NK-92 (cell line): ENCODE results near the gene OVCH1.

ENCODE experiments used
- DNase-seq: peaks from one replicate; lab custom pipeline; 2025; ENCODE audit not compliant: unreplicated experiment; lab: John Stamatoyannopoulos, UW

OVCH1 gene

GRCh38 chr12:29497588-29497987, at the start of gene OVCH1:
TSS of gene OVCH1 (minus strand) at chr12:29497686. CDS start at chr12:29497686, 0 bp downstream.
- DNase-seq: no peak

- DNase-seq: no peak
Measured at GRCh38 chr12:29547151-29547632, 49.7 kb upstream of the OVCH1 start.

- DNase-seq: no peak
Measured at GRCh38 chr12:29546000-29546399, 48.5 kb upstream of the OVCH1 start.

- no peak for DNase-seq
Measured at GRCh38 chr12:29545102-29545467, 47.6 kb upstream of the OVCH1 start.

GRCh38 chr12:29544428-29545101, 47.1 kb upstream of the OVCH1 start:
- no peak for DNase-seq

- DNase-seq: no peak
Measured at GRCh38 chr12:29543036-29543435, 45.5 kb upstream of the OVCH1 start.

GRCh38 chr12:29537298-29537697, 39.8 kb upstream of the OVCH1 start:
- no peak for DNase-seq

GRCh38 chr12:29534935-29535334, 37.4 kb upstream of the OVCH1 start:
- no peak for DNase-seq

- no peak for DNase-seq
Measured at GRCh38 chr12:29533815-29534489, 36.5 kb upstream of the OVCH1 start.

GRCh38 chr12:29531471-29531870, 34.0 kb upstream of the OVCH1 start:
- DNase-seq: no peak

- no peak for DNase-seq
Measured at GRCh38 chr12:29530436-29530835, 33.0 kb upstream of the OVCH1 start.

GRCh38 chr12:29528161-29528560, 30.7 kb upstream of the OVCH1 start:
- DNase-seq: no peak

- no peak for DNase-seq
Measured at GRCh38 chr12:29521951-29522350, 24.5 kb upstream of the OVCH1 start.

GRCh38 chr12:29519585-29520182, 22.2 kb upstream of the OVCH1 start:
- no peak for DNase-seq

- no peak for DNase-seq
Measured at GRCh38 chr12:29518407-29518806, 20.9 kb upstream of the OVCH1 start.

- no peak for DNase-seq
Measured at GRCh38 chr12:29517264-29517663, 19.8 kb upstream of the OVCH1 start.

- DNase-seq: no peak
Measured at GRCh38 chr12:29516431-29516875, 19.0 kb upstream of the OVCH1 start.

- no peak for DNase-seq
Measured at GRCh38 chr12:29510591-29511185, 13.2 kb upstream of the OVCH1 start.

GRCh38 chr12:29509503-29509902, 12.0 kb upstream of the OVCH1 start:
- DNase-seq: no peak

GRCh38 chr12:29508949-29509348, 11.5 kb upstream of the OVCH1 start:
- DNase-seq: no peak

- DNase-seq: no peak
Measured at GRCh38 chr12:29505122-29505521, 7.6 kb upstream of the OVCH1 start.

GRCh38 chr12:29503283-29503682, 5.8 kb upstream of the OVCH1 start:
- no peak for DNase-seq
